Stomach smooth muscle (tissue), 2 donors: ENCODE results near the gene SIGMAR1.

Source experiments
- H3K27ac ChIP-seq: one replicate; pipeline ENCODE4 v1.7.0; 2013; ENCODE audit warnings: mild to moderate bottlenecking, low read length, inconsistent platforms
- H3K27me3 ChIP-seq, 2 donors: one replicate each; pipeline ENCODE4 v1.7.0; 2013; ENCODE audit warnings: low read length in 2 of 2; ENCODE audit not compliant: insufficient read depth in 2 of 2, control insufficient read depth in 1 of 2
- H3K36me3 ChIP-seq, 2 donors: one replicate each; pipeline ENCODE4 v1.7.0; 2013; ENCODE audit warnings: low read length in 2 of 2; ENCODE audit not compliant: control insufficient read depth in 2 of 2, insufficient read depth in 2 of 2
- H3K4me1 ChIP-seq: one replicate; pipeline ENCODE4 v1.7.0; 2013; ENCODE audit warnings: low read length; ENCODE audit not compliant: control insufficient read depth, insufficient read depth
- H3K4me3 ChIP-seq, 2 donors: one replicate each; pipeline ENCODE4 v1.7.0; 2013; ENCODE audit warnings: low read length in 2 of 2
- H3K9ac ChIP-seq, 2 donors: one replicate each; pipeline ENCODE4 v1.7.0; 2013; ENCODE audit warnings: low read length in 2 of 2, mild to moderate bottlenecking in 1 of 2
- H3K9me3 ChIP-seq, 2 donors: one replicate each; pipeline ENCODE4 v1.7.0; 2013; ENCODE audit warnings: low read length in 2 of 2; ENCODE audit not compliant: control insufficient read depth in 2 of 2
- donor health status: healthy.
- donor health status: Pancreatic carcinoma.

Gene SIGMAR1

GRCh38 chr9:34669809-34670562 is 32.4 kb upstream of the SIGMAR1 start:
- H3K4me3 ChIP-seq: no peak overlapping the region
- H3K9ac ChIP-seq: no peak overlapping the region
- peaks cover 5 to 19% of the 10 kb centered on the region in 2 donors for H3K36me3 ChIP-seq
- no peak overlapping the region for H3K27ac ChIP-seq
- H3K4me1 ChIP-seq: peaks cover 18% of the 10 kb centered on the region
- H3K9me3 ChIP-seq: peaks cover 0 to 3% of the 10 kb centered on the region in 2 donors
- H3K27me3 ChIP-seq: no peaks in the 10 kb centered on the region

- Histone ChIP-seq H3K36me3 (peaks cover 9 to 28% of the 10 kb centered on the region in 2 donors), H3K9me3 (peaks cover 0 to 3% of the 10 kb centered on the region in 2 donors), H3K4me1 (peaks cover 33% of the 10 kb centered on the region), H3K9ac (peak overlapping the region; percentile 94 to 99), H3K4me3 (peak overlapping the region; percentile 92), H3K27me3 (no peaks in the 10 kb centered on the region), H3K27ac (peak overlapping the region; percentile 99)
Observed at GRCh38 chr9:34665381-34666250, 28.0 kb upstream of the SIGMAR1 start.

- no peaks in the 10 kb centered on the region for H3K27me3 ChIP-seq
- H3K9me3 ChIP-seq: peaks cover 0 to 3% of the 10 kb centered on the region in 2 donors
- peaks cover 33% of the 10 kb centered on the region for H3K4me1 ChIP-seq
- H3K27ac ChIP-seq: peak overlapping the region; percentile 82
- H3K36me3 ChIP-seq: peaks cover 14 to 32% of the 10 kb centered on the region in 2 donors
- H3K9ac ChIP-seq: peak overlapping the region; percentile 42 to 71
- peak overlapping the region; percentile 53 to 74 for H3K4me3 ChIP-seq
Observed at GRCh38 chr9:34665067-34665380, 27.4 kb upstream of the SIGMAR1 start.

DNA sequence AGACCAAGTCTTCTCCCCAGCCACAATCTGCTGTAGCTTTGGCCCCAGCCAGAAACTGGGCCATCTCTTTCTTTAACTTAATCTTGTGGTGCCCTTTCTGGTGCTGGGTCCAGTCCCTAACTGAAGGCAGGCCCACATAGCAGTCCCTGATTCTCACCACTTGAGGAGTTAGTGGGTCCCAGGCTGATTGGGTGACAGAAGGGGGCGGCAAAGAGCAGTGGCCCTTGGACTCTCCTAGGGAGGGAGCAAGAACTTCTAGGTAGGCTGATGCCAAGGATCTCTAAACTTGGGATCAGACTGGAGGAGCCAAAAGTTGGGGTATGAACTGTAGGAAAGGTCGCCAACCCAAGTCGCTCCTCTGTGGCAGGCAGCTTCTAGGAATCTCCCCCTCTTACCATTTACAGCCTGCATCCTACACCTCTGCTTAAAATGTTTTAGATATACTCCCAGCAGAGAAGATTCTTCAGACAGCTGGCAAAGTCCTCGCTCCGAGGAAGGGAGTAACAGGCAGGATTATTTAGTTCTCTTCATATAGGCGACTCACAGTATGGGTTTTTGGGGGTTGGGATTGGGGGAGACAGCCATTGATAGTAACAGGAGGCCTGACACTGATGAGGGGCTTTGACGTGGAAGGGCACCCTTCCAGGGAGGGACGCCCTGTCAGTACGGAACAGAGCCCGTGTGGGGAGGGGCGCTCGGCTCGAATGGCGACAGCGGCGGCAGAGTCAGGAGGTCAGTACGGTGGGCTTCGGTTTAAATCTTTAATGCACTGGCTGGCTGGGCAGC is 26.9 kb upstream of the SIGMAR1 start:
- peaks cover 33% of the 10 kb centered on the region for H3K4me1 ChIP-seq
- peak overlapping the region; percentile 53 to 74 for H3K4me3 ChIP-seq

GRCh38 chr9:34663303-34663605 is 25.7 kb upstream of the SIGMAR1 start:
- no peaks in the 10 kb centered on the region for H3K9me3 ChIP-seq
- peaks cover 33% of the 10 kb centered on the region for H3K4me1 ChIP-seq
- no peak overlapping the region for H3K9ac ChIP-seq
- H3K27ac ChIP-seq: no peak overlapping the region
- H3K4me3 ChIP-seq: no peak overlapping the region
- H3K36me3 ChIP-seq: peaks cover 9 to 24% of the 10 kb centered on the region in 2 donors
- no peaks in the 10 kb centered on the region for H3K27me3 ChIP-seq

More for the DNA sequence above, 26.9 kb upstream of the SIGMAR1 start:
- Histone ChIP-seq H3K36me3 (peaks cover 9 to 30% of the 10 kb centered on the region in 2 donors), H3K27ac (peak overlapping the region; percentile 82), H3K9ac (peak overlapping the region; percentile 42 to 71), H3K27me3 (no peaks in the 10 kb centered on the region), H3K9me3 (peaks cover 0 to under 1% of the 10 kb centered on the region in 2 donors)

DNA sequence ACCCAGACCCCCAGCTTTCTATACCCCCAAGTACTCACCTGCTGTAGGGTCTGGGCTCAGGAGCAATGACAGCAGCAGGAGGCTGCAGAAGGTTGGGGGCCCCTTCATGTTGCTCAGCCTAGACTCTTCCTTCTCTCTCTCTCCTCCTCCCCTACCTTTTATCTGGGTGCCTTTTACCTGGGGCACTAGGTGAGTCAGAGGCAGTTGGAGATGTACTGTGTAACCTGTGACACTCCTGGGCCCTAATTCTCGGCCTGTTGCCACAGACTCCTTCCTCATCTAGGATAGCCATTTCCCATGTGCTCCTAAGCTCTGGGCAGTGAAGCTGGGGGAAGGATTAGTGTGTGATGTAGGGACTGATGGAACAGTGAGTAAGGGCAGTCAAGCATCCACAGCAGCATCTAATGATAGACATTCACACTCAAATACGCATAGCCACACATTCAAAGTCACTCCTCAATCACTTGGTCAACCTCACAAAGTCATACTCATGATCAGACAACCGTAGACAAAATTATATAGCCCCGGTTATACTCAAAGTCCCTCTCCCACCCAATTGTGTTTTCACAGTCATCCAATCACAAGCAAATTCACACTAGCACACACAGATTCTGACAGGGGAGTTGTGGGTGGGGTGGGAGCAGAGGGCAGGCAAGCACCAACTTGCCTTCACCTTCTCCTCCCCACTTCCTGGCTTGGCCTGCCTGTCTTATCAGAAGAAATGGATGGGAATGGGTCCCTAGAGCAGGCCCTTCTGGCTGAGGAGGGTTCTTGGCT is 25.1 kb upstream of the SIGMAR1 start, which contains the start of gene CCL27:
CCL27 (minus strand) TSS at position 132 of the 777 bp plus-strand sequence; CDS start at position 108, 24 bp downstream.
- H3K9ac ChIP-seq: no peak within 1 kb of the TSS
- H3K27me3 ChIP-seq: no peaks in the 10 kb centered on the region
- H3K9me3 ChIP-seq: no peaks in the 10 kb centered on the region
- no peak within 1 kb of the TSS for H3K27ac ChIP-seq
- H3K36me3 ChIP-seq: peaks cover 9 to 19% of the 10 kb centered on the region in 2 donors
- no peak within 1 kb of the TSS for H3K4me3 ChIP-seq
- H3K4me1 ChIP-seq: peaks cover 30% of the 10 kb centered on the region

- H3K4me3 ChIP-seq: no peak overlapping the region
- H3K27ac ChIP-seq: no peak overlapping the region
- H3K9me3 ChIP-seq: no peaks in the 10 kb centered on the region
- no peak overlapping the region for H3K9ac ChIP-seq
- no peaks in the 10 kb centered on the region for H3K27me3 ChIP-seq
- peaks cover 24% of the 10 kb centered on the region for H3K4me1 ChIP-seq
- H3K36me3 ChIP-seq: peaks cover 9 to 17% of the 10 kb centered on the region in 2 donors
Observed at GRCh38 chr9:34659592-34660253, 22.1 kb upstream of the SIGMAR1 start.

DNA sequence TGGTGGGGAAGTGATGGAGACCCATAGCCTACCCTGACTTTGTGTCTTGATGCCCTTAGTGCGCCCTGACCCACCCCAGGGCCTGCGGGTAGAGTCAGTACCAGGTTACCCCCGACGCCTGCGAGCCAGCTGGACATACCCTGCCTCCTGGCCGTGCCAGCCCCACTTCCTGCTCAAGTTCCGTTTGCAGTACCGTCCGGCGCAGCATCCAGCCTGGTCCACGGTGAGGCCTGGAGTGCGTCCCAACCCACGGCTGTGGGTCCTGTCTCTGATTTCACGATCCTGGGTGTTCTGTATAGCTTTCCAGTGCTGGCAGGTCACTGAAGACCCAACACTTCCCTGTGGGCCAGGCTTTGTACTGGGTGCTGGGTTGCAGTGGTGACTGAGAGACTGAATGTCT is 20.9 kb upstream of the SIGMAR1 start:
- Histone ChIP-seq H3K36me3 (peaks cover 9 to 17% of the 10 kb centered on the region in 2 donors), H3K9ac (no peak overlapping the region), H3K27ac (no peak overlapping the region), H3K4me3 (no peak overlapping the region), H3K4me1 (peaks cover 28% of the 10 kb centered on the region), H3K9me3 (no peaks in the 10 kb centered on the region), H3K27me3 (no peaks in the 10 kb centered on the region)

DNA sequence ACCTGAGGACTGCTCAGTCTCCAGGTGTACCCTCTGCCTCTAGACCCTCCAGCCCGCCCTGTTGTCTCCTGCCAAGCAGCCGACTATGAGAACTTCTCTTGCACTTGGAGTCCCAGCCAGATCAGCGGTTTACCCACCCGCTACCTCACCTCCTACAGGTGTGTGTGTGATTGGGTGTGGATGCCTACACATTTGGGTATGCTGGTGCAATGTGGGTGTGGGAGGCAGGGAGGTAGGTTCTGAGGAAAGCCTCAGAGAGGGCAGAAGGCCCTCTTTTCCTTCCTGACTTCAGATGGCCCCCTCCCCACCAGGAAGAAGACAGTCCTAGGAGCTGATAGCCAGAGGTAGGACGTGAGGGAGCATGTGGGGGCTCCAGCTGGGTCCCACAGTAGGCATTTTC is 19.4 kb upstream of the SIGMAR1 start:
- Histone ChIP-seq H3K36me3 (peaks cover 9 to 17% of the 10 kb centered on the region in 2 donors), H3K4me3 (no peak overlapping the region), H3K4me1 (peaks cover 38% of the 10 kb centered on the region), H3K9me3 (no peaks in the 10 kb centered on the region), H3K27ac (no peak overlapping the region), H3K27me3 (no peaks in the 10 kb centered on the region), H3K9ac (no peak overlapping the region)
